GM20000 (cell line): ENCODE results near the gene ALDH1L1.

Experiments used
- DNase-seq: peaks from one replicate; pipeline ENCODE4 v3.0.0; 2012; ENCODE audit warnings: low spot score
- CTCF ChIP-seq: IDR thresholded peaks from 2 replicates; pipeline ENCODE4 v1.5.1; 2012; ENCODE audit warnings: mild to moderate bottlenecking, control low read depth; ENCODE audit errors: extremely low read depth, missing control alignments

Gene ALDH1L1

GRCh38 chr3:126179825-126180476 lies 435 bp downstream of the ALDH1L1 start:
- DNase-seq: no peak
- no peak for TF ChIP-seq CTCF

GRCh38 chr3:126170073-126170777 lies 10.2 kb downstream of the ALDH1L1 start:
- TF ChIP-seq CTCF: no peak
- no peak for DNase-seq

GRCh38 chr3:126167566-126167965 lies 12.8 kb downstream of the ALDH1L1 start:
- TF ChIP-seq CTCF: no peak
- no peak for DNase-seq

GRCh38 chr3:126166009-126166408 lies 14.4 kb downstream of the ALDH1L1 start:
- TF ChIP-seq CTCF: no peak

GRCh38 chr3:126161309-126161708 lies 19.1 kb downstream of the ALDH1L1 start:
- TF ChIP-seq CTCF: no peak
- no peak for DNase-seq

More at GRCh38 chr3:126166009-126166408, 14.4 kb downstream of the ALDH1L1 start:
- no peak for DNase-seq

- no peak for DNase-seq
These were observed 19.9 kb downstream of the ALDH1L1 start for GRCh38 chr3:126160243-126161210.

More at GRCh38 chr3:126160243-126161210, 19.9 kb downstream of the ALDH1L1 start:
- TF ChIP-seq CTCF: no peak
